ENCODE measurements around the gene MPIG6B. TPM values are rescaled to one million over a fixed set of nuclear protein-coding genes. Genes with fewer than 3 reads are reported as not detected.

MPIG6B gene, protein sequence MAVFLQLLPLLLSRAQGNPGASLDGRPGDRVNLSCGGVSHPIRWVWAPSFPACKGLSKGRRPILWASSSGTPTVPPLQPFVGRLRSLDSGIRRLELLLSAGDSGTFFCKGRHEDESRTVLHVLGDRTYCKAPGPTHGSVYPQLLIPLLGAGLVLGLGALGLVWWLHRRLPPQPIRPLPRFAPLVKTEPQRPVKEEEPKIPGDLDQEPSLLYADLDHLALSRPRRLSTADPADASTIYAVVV
- 2.3 TPM for polyA plus RNA-seq (2012; ENCODE audit: insufficient read depth, insufficient read length)

DNA sequence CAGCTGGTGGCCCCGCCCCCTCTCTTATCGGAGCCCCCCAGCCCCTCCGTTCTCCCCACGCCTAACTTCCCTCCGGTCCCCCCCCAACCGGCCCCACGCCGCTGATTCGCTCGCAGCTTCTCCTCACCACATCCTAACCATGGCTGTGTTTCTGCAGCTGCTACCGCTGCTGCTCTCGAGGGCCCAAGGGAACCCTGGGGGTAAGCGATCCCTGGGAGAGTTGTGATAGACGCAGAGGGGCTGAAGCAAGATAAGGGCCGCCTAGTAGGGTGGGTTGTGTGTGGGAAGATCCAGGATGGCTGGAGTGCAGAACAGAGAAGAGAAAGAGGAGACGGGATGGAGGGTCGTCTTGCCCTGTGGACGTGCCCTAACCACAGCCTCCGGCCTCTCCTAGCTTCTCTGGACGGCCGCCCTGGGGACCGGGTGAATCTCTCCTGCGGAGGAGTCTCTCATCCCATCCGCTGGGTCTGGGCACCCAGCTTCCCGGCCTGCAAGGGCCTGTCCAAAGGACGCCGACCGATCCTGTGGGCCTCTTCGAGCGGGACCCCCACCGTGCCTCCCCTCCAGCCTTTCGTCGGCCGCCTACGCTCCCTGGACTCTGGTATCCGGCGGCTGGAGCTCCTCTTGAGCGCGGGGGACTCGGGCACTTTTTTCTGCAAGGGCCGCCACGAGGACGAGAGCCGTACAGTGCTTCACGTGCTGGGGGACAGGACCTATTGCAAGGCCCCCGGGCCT, at the start of gene MPIG6B:
Gene MPIG6B, plus strand, starts transcription at position 129 of the 735 bp plus-strand sequence. Its CDS starts 11 bp downstream, at position 140.
- peak; percentile 72 for DNase-seq (ENCODE audit: low read depth, low spot score)

DNA sequence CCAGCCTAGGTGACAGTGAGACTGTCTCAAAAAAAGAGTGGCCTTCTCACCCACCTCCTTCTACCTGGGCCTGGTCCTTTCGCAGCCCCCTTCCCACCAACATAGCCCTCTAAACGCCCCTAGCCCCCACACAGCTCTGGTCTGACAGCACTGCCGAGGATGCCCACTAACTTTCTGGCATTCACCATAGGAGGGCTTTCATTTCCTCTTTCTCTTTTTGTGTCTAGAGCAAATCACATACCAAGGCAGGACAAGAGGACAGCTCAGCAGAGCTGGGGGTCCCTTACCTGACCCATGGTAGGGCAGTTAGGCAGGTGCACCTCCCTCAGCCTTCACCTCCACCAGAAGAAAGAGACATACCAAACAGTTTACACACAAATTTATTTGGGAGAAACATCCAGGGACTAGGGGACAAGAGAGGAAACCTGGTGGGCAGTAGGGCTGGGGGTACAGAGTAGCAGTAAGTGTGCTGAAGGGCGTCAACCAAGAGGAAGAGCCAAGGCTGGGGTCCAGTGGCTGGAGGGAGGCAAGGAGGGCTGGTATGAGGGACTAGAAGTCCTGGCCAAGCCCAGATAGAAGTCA, 46.8 kb upstream of the MPIG6B start:
- no peak for DNase-seq (ENCODE audit: low read depth, low spot score)

More for the DNA sequence above, at the start of gene MPIG6B:
- H3K4me3 ChIP-seq (ENCODE audit: low read length), result no peak within 1 kb of the TSS

DNA sequence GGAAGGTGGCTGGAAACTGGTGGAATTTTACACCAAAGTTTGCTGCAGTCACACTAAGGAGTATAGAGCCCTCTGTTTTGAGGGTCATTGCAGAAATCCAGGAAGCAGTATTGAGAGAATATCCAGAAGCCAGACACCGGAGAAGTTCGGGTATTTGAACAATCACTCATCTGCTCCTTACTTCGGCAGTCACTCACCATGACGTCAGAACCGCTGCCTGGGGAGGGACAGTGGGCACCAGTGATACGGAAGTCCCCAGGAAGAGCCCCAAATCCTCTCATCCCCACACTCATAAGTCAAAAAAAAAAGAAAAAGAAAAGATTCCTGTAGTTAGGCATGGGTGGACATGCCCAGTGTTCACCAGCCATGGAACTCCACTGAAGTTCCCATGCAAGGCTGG, 46.3 kb upstream of the MPIG6B start:
- DNase-seq (ENCODE audit: low read depth, low spot score), result no peak
- H3K4me3 ChIP-seq (ENCODE audit: low read length), result no peak overlapping the region

More for the DNA sequence above, 46.8 kb upstream of the MPIG6B start:
- H3K4me3 ChIP-seq (ENCODE audit: low read length), result no peak overlapping the region

DNA sequence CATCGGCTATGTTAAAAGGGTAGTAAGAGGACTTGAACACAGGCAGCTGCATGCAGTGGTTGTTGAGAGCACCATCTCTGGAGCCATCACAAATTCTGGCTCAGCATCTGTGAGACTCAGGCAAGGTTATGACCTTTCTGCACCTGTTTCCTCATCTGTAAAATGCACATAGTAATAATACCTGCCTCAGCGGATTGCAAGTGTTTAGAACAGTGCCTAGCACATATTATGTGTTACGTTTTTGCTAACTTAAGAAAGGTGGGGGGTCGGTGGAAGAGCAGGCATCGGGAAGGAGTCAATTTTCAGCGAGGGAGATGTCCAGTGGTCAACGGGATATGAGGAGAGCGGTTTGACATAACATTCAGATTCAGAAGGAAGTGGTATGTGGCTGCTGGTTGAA, 45.2 kb upstream of the MPIG6B start:
- no peak overlapping the region for H3K4me3 ChIP-seq (ENCODE audit: low read length)
- DNase-seq (ENCODE audit: low read depth, low spot score), result no peak

DNA sequence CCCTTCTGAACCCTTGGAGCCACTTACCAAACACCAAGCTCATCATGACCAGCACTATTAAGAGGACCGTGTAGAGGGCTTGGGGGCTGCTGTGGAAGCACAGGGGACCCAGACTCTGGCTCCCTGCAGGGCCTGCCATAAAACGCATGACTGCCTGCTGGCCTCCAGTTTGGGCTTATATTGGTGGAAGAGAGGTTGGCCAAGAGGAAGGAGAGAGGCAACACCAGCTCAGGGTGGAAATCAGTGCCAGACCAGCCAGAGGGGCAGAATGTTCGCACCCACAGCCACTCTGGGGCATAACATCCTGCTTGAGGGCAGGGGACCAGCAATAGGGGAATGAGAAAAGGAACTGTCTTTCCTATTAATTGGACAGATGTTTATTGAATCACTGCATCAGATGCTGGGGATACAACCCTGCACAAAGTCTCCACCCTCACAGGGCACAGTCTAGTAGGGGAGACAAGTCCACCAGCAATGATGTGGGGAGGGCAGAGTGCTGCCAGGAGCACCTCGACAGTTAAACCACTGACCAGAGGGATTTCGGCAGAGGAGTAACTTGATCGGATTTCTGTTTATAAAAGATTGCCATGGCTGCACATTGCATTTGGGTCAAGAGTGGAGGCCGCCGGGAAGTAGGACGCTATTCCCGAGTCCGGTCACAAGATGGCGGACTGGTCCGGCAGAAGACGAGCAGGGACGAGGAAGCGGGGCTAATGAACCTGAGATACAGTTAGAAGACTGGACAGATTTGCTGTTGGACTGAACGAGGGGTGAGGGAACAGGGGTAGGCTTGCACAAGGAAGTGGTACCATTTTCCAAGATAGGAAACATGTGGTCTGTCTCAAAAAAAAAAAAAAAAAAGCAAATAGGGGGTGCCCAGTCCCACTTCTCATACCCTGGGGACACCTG, 42.7 kb upstream of the MPIG6B start, which contains the start of gene LY6G5C:
Gene LY6G5C, minus strand, starts transcription at position 842 of the 909 bp plus-strand sequence. Its CDS starts 694 bp downstream, at position 148.
- DNase-seq (ENCODE audit: low read depth, low spot score), result no peak
- H3K4me3 ChIP-seq (ENCODE audit: low read length), result no peak within 1 kb of the TSS

DNA sequence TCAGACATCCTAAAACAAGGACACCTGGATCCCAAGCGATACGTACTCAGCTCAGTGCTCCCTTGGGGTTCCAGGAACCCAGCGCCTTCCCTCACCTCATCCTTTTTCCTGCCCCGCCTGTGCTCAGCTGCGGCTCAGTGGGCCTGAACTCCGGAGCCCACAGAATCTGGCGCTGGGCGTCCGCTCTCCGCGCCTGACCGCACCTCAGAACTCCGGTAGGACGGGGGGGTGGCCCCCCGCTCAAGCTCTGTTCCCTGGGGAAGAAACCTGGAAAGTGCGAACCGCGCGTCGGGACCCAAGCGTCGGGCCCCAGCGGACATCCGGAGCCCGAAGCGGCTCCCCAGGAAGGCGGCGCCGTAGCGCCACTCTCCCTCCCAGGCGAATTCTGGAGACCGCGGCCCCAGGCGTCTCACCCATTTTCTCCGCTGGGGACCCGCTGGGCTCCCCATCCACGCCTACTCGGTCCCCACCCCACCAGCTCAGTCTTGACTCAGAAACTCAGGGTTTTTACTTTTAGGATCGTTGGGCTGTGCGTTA, 42.0 kb upstream of the MPIG6B start:
- no peak overlapping the region for H3K4me3 ChIP-seq (ENCODE audit: low read length)
- DNase-seq (ENCODE audit: low read depth, low spot score), result no peak

DNA sequence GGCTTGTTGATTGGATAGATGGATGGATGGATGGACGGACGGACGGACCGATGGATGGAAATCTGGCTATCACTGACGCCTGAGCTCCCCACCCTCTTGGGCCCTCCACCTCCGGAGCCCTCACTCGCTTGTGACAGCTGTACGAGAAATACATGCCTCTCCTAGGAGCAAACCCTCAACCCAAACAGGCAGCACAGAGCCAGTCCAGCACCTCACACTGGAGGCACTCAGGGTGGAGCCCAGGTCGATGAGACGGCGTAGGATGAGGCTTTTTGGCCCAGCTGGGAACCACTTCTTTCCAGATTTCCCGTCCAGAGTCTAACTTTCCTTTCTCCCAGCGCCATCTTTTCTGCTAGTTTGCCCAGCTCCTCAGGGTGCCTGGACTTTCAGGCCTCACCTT, 39.6 kb upstream of the MPIG6B start:
- DNase-seq (ENCODE audit: low read depth, low spot score), result no peak
- no peak overlapping the region for H3K4me3 ChIP-seq (ENCODE audit: low read length)

DNA sequence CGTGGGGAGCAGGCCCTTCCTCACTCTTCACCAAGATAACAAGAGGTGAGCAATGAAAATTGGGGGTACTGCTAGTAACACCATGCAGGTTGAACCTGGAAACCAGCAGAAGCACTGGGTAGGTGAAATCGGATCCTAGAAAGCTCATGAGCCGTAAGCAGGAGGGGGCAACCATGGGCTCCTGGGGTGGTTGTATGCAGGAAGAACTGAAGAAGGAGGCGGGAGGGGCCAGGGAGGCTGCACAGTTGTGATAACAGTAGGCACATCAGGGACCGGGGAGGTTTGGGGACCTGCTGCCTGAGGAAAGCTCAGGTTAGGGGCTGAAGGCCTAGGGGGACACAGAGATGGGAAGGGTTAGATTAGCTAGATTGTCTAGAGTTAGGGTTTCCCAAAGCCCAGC, 36.7 kb upstream of the MPIG6B start:
- no peak for DNase-seq (ENCODE audit: low read depth, low spot score)
- H3K4me3 ChIP-seq (ENCODE audit: low read length), result no peak overlapping the region

DNA sequence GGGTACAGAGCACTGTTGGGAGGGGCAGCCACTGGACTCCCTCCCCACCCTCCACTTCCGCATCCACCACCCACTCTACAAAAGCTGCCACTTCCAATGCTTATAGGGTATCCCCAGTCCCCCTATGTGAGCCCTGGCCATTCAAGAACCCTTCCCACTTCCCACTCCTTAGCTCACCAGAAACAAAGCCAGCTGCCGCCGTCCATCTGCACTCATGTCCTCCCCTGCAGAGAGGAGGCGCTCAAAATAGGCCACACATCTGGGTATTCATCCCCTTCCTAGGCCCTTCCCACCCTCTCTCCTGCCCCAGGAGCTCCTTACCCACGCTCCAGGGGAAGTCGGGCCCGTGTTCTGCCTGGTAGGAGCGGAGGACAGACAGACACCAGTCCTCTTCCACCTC, 35.9 kb upstream of the MPIG6B start:
- no peak for DNase-seq (ENCODE audit: low read depth, low spot score)
- no peak overlapping the region for H3K4me3 ChIP-seq (ENCODE audit: low read length)

DNA sequence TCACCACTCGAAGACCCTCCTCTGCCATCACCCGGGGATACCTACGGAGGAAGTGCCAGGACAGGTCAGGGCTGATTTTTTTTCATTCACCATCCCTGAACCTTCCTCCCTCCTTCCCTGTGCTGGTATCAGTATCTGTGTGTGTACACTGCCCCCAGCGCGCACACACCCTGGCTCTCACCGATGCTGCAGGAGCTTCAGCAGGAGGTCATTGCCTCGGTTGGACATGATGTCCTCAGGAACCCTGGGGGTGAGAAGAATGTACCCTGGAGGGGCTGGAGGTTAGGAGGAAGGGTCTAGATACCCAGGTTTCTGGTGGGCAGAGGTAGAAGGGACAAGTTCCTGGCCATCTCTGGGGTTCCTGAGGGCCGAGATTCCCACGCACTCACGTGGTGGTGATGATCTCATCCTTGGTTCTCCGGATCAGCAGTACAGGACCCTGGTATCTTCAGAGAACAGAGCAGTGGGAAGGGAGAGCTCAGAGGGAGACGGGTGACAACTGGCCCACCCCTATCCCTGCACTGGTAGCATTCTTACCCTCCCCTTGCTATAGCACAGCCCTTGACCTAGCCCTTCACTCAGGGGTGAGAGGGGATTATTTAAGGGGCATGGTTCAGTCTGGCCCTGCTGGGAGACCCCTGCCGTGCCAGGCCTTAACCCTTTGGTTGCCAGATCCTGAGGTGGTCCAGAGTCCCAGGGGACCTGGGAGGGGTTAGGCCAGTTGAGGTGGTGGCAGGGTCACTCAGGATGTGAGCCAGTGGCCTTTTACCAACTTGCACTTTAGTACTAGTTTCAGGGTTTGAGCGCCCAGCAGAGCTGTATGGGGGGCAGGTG, 35.1 kb upstream of the MPIG6B start:
- no peak for DNase-seq (ENCODE audit: low read depth, low spot score)
- no peak overlapping the region for H3K4me3 ChIP-seq (ENCODE audit: low read length)

DNA sequence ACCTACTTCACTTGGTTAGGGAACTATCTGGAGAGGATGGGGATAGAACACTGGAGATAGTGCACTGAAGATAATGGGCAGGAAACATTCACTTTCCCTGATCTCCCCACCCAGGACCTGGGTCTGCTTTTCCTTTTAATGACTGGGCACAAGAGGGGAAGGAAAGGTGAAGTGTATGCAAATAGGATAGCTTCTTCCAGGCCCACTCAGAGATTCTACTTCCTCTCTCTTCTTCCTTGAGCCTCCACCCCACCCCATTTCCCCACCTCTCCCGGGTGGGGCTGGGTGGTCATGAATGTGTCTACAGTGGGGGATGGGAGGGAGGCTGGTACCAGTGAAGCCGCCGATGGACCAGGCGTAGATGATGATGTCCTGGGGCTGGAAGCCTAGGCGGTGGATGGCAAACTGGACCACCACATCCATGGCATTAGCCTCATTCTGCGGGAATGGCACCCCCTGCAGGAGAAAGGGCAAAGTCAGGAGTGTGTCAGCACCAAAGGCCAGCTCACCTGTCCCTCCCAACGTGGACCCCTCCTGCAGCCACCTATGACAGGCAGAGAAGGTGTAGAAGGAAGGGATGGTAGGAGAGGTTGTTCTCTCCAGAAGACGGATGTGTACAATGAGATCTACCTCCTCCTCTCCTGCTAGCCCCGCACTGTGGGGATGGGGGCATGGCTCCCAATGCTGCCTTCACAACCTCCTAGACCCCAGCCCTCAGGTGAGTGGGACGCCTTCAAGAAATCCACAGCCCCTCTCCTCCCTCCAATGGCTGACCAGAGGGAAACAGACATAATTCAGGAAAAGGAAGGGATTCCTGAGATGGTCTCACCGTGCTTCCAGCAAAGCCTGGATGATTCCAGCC, 33.7 kb upstream of the MPIG6B start:
- no peak for DNase-seq (ENCODE audit: low read depth, low spot score)

DNA sequence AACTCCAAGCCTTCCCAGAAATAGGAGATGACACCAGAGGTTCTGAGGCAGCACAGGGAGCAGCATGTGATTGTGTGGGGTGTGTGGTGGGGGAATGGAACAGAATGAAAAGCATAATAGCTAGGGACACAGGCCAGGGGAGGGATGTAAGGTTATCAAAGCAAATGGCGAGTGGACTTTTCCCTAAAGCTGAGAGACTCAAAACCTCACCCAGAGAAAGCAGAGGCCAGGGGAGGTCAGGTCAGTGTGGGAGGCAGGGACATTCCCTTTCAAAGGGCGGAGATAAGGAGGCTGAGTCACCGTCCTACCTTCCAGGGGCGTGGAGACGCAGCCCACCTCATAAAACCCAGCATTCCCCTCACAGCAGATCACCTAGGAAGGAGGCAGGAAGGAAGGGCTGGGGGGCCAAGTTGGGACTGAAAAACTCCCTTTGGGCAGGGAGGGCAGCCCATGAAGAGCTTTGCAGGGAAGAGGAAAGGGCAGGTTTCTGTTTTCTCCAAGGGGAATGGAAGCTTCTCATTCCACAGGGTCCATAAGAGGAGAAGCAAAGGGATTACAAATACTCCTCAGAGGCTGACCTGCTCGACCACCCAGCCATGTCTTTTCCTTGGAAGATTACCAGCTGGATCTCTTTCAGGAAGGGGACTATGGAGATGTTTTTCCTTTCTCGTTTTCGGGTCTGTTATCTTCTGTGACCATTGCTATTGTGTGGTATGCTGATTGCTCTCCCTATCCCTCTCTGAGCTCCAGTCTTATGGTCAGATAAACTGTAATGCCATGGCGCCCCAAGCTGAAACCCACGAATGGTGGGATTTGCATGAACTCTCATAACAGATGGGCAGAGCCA, 32.7 kb upstream of the MPIG6B start:
- H3K4me3 ChIP-seq (ENCODE audit: low read length), result no peak overlapping the region
- no peak for DNase-seq (ENCODE audit: low read depth, low spot score)

More for the DNA sequence above, 33.7 kb upstream of the MPIG6B start:
- no peak overlapping the region for H3K4me3 ChIP-seq (ENCODE audit: low read length)

DNA sequence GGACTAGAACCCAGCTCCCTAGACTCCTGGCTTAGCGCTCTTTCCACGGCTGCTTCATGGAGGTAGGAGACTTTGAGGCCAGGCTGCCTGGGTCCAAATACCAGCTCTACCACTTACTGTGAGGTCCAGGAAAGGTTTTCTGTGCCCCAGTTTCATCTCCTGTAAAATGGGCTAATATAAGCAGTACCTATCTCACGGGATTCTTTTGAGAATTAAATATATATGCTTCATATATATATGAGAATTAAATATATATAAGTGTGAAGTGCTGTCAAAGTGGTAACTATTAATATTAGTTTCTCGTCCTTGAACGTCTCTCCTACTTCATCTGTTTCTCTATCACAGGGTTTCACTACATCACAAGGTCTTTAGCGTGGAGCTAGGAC, 32.1 kb upstream of the MPIG6B start:
- DNase-seq (ENCODE audit: low read depth, low spot score), result no peak

DNA sequence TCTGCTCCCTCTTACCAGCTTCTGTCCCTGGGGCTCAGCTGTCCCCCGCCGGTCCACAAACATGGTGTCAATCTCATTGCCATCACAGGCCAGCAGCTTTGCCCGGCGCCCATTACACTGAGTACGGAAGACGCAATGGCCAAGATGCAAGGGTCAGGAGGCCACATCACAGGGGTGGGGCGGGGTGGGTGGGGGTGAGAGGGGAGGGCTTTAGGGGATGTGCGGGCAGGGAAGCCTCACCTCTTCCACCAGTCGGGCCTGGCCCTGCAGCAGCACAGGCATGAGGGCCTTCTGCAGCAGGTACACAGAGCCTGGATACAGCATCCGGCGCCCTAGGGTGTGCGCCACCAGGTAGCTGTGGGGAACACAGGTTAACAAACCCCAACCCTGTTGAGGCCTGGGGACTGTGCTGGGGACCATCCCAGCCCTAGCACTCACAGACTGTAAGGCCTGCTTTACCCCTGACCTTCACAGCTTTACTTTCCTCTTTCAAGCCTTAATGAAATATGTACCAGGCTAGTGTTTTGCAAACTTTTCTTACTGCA, 31.5 kb upstream of the MPIG6B start:
- H3K4me3 ChIP-seq (ENCODE audit: low read length), result no peak overlapping the region
- DNase-seq (ENCODE audit: low read depth, low spot score), result no peak

More for the DNA sequence above, 32.1 kb upstream of the MPIG6B start:
- H3K4me3 ChIP-seq (ENCODE audit: low read length), result no peak overlapping the region

DNA sequence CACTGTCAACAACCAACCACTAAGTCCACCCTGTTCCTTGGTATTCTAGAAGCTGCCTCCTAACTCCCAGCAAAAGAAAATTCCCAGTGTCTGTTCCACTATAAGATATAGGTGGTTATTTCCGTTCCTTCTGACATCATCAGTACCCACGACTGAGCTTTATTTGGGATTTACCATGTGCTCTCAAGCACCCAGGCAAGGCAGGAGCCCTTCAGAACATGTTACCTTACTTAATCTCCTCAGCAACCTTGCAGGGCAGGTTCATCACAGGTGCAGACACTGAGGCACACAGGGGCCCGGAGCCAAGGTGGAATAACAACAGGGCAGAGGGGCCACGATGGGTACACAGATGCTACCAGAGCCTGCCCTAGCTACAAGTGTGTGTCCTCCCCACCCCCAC, 30.8 kb upstream of the MPIG6B start:
- DNase-seq (ENCODE audit: low read depth, low spot score), result no peak
- no peak overlapping the region for H3K4me3 ChIP-seq (ENCODE audit: low read length)

DNA sequence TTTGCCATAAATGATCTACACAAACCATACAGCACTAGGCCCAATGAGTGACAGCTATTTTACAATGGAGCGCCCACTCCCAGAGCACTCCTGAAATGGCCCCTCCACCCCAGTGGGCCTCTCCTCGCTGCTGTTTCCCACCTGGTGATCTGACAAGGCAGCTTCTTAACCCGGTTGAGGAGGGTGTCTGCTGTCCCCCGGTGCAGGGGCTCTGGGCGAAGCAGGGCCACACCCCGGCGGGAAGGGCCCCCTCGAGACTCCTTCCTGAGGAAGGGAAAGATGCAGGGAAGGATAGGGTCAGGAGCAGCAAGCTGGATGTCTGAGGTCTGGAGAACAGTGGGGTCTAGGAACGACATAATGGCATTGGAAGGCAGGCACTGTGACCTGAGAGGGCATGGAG, 30.3 kb upstream of the MPIG6B start:
- no peak overlapping the region for H3K4me3 ChIP-seq (ENCODE audit: low read length)
- no peak for DNase-seq (ENCODE audit: low read depth, low spot score)
